NOMO-1 (cell line): ENCODE measurements around the gene ARSB.
"Not testable (repeated sequence)": the region's sequence is repeated elsewhere in the genome, so short reads cannot be mapped to it uniquely, and the experiment has no call there.

ENCODE experiments used
- DNase-seq, 2 experiments: peaks; one replicate each; lab custom pipeline; 2025; ENCODE audit not compliant: unreplicated experiment in 2 of 2; lab: John Stamatoyannopoulos, UW

The ARSB gene

GRCh38 chr5:78851891-78852290, 133.2 kb downstream of the ARSB start:
- not testable (repeated sequence) for DNase-seq

GRCh38 chr5:78845470-78845869, 139.6 kb downstream of the ARSB start:
- DNase-seq: no peak

GRCh38 chr5:78843436-78843835, 141.7 kb downstream of the ARSB start:
- no peak for DNase-seq

- DNase-seq: no peak
Measured at GRCh38 chr5:78841767-78842166, 143.3 kb downstream of the ARSB start.

- DNase-seq: no peak
Measured at GRCh38 chr5:78838753-78839152, 146.4 kb downstream of the ARSB start.

GRCh38 chr5:78837836-78838235, 147.3 kb downstream of the ARSB start:
- DNase-seq: no peak

- no peak for DNase-seq
Measured at GRCh38 chr5:78835176-78835575, 149.9 kb downstream of the ARSB start.

GRCh38 chr5:78833284-78833683, 151.8 kb downstream of the ARSB start:
- no peak for DNase-seq

- DNase-seq: no peak
Measured at GRCh38 chr5:78830528-78831046, 154.5 kb downstream of the ARSB start.

GRCh38 chr5:78829811-78830527, 155.1 kb downstream of the ARSB start:
- DNase-seq: no peak

GRCh38 chr5:78827725-78828124, 157.4 kb downstream of the ARSB start:
- no peak for DNase-seq

- DNase-seq: no peak
Measured at GRCh38 chr5:78824831-78825281, 160.3 kb downstream of the ARSB start.

GRCh38 chr5:78823196-78823595, 161.9 kb downstream of the ARSB start:
- DNase-seq: no peak

GRCh38 chr5:78821536-78822021, 163.5 kb downstream of the ARSB start:
- DNase-seq: no peak

GRCh38 chr5:78819707-78820106, 165.4 kb downstream of the ARSB start:
- DNase-seq: no peak

GRCh38 chr5:78819166-78819565, 165.9 kb downstream of the ARSB start:
- no peak for DNase-seq

- no peak for DNase-seq
Measured at GRCh38 chr5:78816143-78816765, 168.9 kb downstream of the ARSB start.

GRCh38 chr5:78813906-78814530, 171.1 kb downstream of the ARSB start:
- peak in 1 of 2 experiments; percentile 15 for DNase-seq

- no peak for DNase-seq
Measured at GRCh38 chr5:78813286-78813685, 171.8 kb downstream of the ARSB start.

- DNase-seq: no peak
Measured at GRCh38 chr5:78811866-78812265, 173.2 kb downstream of the ARSB start.

- DNase-seq: no peak
Measured at GRCh38 chr5:78811121-78811817, 173.8 kb downstream of the ARSB start.
